HAP-1 (cell line): ENCODE results near the gene IFIT2.
"Not testable (repeated sequence)": the region's sequence is repeated elsewhere in the genome, so short reads cannot be mapped to it uniquely, and the experiment has no call there.

ENCODE experiments used
- DNase-seq, 2 experiments: peaks; one replicate each; pipeline ENCODE4 v3.0.0-alpha.2; 2016 to 2020; ENCODE audit warnings: low spot score in 2 of 2
- H3K27me3 ChIP-seq: fragments of 250-450 bp; sonication (Bioruptor Pico); 2 replicates; pipeline ENCODE4 v1.5.1; 2020; ENCODE audit warnings: low read depth, mild to moderate bottlenecking, moderate library complexity
- H3K36me3 ChIP-seq: fragments of 250-450 bp; sonication (Bioruptor Pico); replicated peaks from 2 replicates; pipeline ENCODE4 v1.5.1; 2020; ENCODE audit warnings: mild to moderate bottlenecking
- H3K4me1 ChIP-seq: fragments of 250-450 bp; sonication (Bioruptor Pico); 2 replicates; pipeline ENCODE4 v1.5.1; 2020; ENCODE audit warnings: mild to moderate bottlenecking
- H3K4me3 ChIP-seq: fragments of 250-450 bp; sonication (Bioruptor Pico); 2 replicates; pipeline ENCODE4 v1.5.1; 2020; ENCODE audit warnings: mild to moderate bottlenecking, moderate library complexity
- H3K9me3 ChIP-seq: fragments of 250-450 bp; sonication (Bioruptor Pico); 2 replicates; pipeline ENCODE4 v1.5.1; 2020; ENCODE audit warnings: mild to moderate bottlenecking, moderate library complexity
- in situ Hi-C: fragments of 300-500 bp; cut with MboI; formaldehyde crosslinking; loops from 3 replicates; pipeline ENCODE4 v1.14.3; 2020; ENCODE audit warnings: low sequenced_read_pairs, inconsistent platforms, mixed read lengths

The IFIT2 gene

GRCh38 chr10:89345367-89346000 is 43.6 kb downstream of the IFIT2 start:
- Histone ChIP-seq H3K27me3 (no peaks in the 10 kb centered on the region), H3K36me3 (no peaks in the 10 kb centered on the region), H3K9me3 (no peaks in the 10 kb centered on the region), H3K4me1 (peaks cover 41% of the 10 kb centered on the region), H3K4me3 (no peak overlapping the region)
- in situ Hi-C loops: no loop called here
- DNase-seq: no peak

- no peaks in the 10 kb centered on the region for H3K36me3 ChIP-seq
These were observed 44.8 kb downstream of the IFIT2 start for GRCh38 chr10:89346405-89347254.

GRCh38 chr10:89347701-89348457 is 46.0 kb downstream of the IFIT2 start:
- Histone ChIP-seq H3K4me3 (no peak overlapping the region), H3K4me1 (peaks cover 48% of the 10 kb centered on the region), H3K27me3 (no peaks in the 10 kb centered on the region), H3K9me3 (no peaks in the 10 kb centered on the region), H3K36me3 (no peaks in the 10 kb centered on the region)
- in situ Hi-C loops: no loop called here
- peak in 1 of 2 experiments; percentile 56 for DNase-seq

More at GRCh38 chr10:89346405-89347254, 44.8 kb downstream of the IFIT2 start:
- H3K4me1 ChIP-seq: peaks cover 51% of the 10 kb centered on the region
- no peaks in the 10 kb centered on the region for H3K27me3 ChIP-seq
- in situ Hi-C loops: no loop called here
- no peaks in the 10 kb centered on the region for H3K9me3 ChIP-seq
- DNase-seq: no peak
- H3K4me3 ChIP-seq: no peak overlapping the region

- Histone ChIP-seq H3K4me1 (peaks cover 48% of the 10 kb centered on the region), H3K36me3 (no peaks in the 10 kb centered on the region), H3K4me3 (no peak overlapping the region), H3K9me3 (no peaks in the 10 kb centered on the region), H3K27me3 (no peaks in the 10 kb centered on the region)
- in situ Hi-C loops: no loop called here
- DNase-seq: peak in 1 of 2 experiments; percentile 37
These were observed 46.6 kb downstream of the IFIT2 start for GRCh38 chr10:89348481-89348880.

- H3K27me3 ChIP-seq: no peaks in the 10 kb centered on the region
- no peaks in the 10 kb centered on the region for H3K36me3 ChIP-seq
- H3K4me1 ChIP-seq: peaks cover 48% of the 10 kb centered on the region
- H3K9me3 ChIP-seq: no peaks in the 10 kb centered on the region
- in situ Hi-C loops: no loop called here
- no peak overlapping the region for H3K4me3 ChIP-seq
- no peak for DNase-seq
These were observed 47.1 kb downstream of the IFIT2 start for GRCh38 chr10:89348975-89349374.

- in situ Hi-C loops: loop anchor here (5.0 to 25.0 kb wide), 2 partner anchors 1493 to 1688 kb away; partner anchors contain the start of gene PAPSS2
- H3K27me3 ChIP-seq, H3K36me3 ChIP-seq, H3K4me3 ChIP-seq, H3K9me3 ChIP-seq, DNase-seq: not testable (repeated sequence)
- peaks cover 48% of the 10 kb centered on the region for H3K4me1 ChIP-seq
These were observed 48.9 kb downstream of the IFIT2 start for GRCh38 chr10:89350631-89351315.

GRCh38 chr10:89351412-89351779 is 49.5 kb downstream of the IFIT2 start:
- in situ Hi-C loops: loop anchor here (5.0 to 25.0 kb wide), 2 partner anchors 1494 to 1689 kb away; partner anchors contain the start of gene PAPSS2
- no peak for DNase-seq
- H3K36me3 ChIP-seq: no peaks in the 10 kb centered on the region
- no peaks in the 10 kb centered on the region for H3K27me3 ChIP-seq
- H3K9me3 ChIP-seq: no peaks in the 10 kb centered on the region
- H3K4me3 ChIP-seq: no peak overlapping the region
- H3K4me1 ChIP-seq: peaks cover 46% of the 10 kb centered on the region

- Histone ChIP-seq H3K27me3 (no peaks in the 10 kb centered on the region), H3K9me3 (no peaks in the 10 kb centered on the region), H3K4me1 (peaks cover 46% of the 10 kb centered on the region), H3K4me3 (no peak overlapping the region), H3K36me3 (no peaks in the 10 kb centered on the region)
- peak in 1 of 2 experiments; percentile 19 for DNase-seq
- in situ Hi-C loops: loop anchor here (5.0 to 25.0 kb wide), 2 partner anchors 1495 to 1690 kb away; partner anchors contain the start of gene PAPSS2
These were observed 50.1 kb downstream of the IFIT2 start for GRCh38 chr10:89351780-89352597.

- Histone ChIP-seq H3K9me3 (no peaks in the 10 kb centered on the region), H3K36me3 (no peaks in the 10 kb centered on the region), H3K27me3 (no peaks in the 10 kb centered on the region), H3K4me3 (no peak overlapping the region), H3K4me1 (peaks cover 46% of the 10 kb centered on the region)
- in situ Hi-C loops: loop anchor here (5.0 to 25.0 kb wide), 2 partner anchors 1496 to 1691 kb away; partner anchors contain the start of gene PAPSS2
- DNase-seq: no peak
These were observed 51.0 kb downstream of the IFIT2 start for GRCh38 chr10:89352802-89353201.

GRCh38 chr10:89355394-89355931 is 53.6 kb downstream of the IFIT2 start:
- in situ Hi-C loops: loop anchor here (25.0 kb wide), 1 partner anchor 1693 kb away; the partner anchor contains the start of gene PAPSS2
- peaks cover 28% of the 10 kb centered on the region for H3K4me1 ChIP-seq
- H3K27me3 ChIP-seq: no peaks in the 10 kb centered on the region
- no peak overlapping the region for H3K4me3 ChIP-seq
- no peaks in the 10 kb centered on the region for H3K9me3 ChIP-seq
- no peak for DNase-seq
- no peaks in the 10 kb centered on the region for H3K36me3 ChIP-seq

GRCh38 chr10:89357096-89357495 is 55.2 kb downstream of the IFIT2 start:
- no peak overlapping the region for H3K4me3 ChIP-seq
- in situ Hi-C loops: loop anchor here (25.0 kb wide), 1 partner anchor 1695 kb away; the partner anchor contains the start of gene PAPSS2
- DNase-seq: no peak
- H3K36me3 ChIP-seq: no peaks in the 10 kb centered on the region
- peaks cover 14% of the 10 kb centered on the region for H3K4me1 ChIP-seq
- H3K9me3 ChIP-seq: no peaks in the 10 kb centered on the region; the same call in 1 of the 2 replicates
- no peaks in the 10 kb centered on the region for H3K27me3 ChIP-seq

GRCh38 chr10:89357975-89358374 is 56.1 kb downstream of the IFIT2 start:
- Histone ChIP-seq H3K27me3 (no peaks in the 10 kb centered on the region), H3K36me3 (no peaks in the 10 kb centered on the region), H3K4me1 (peaks cover 11% of the 10 kb centered on the region), H3K9me3 (no peaks in the 10 kb centered on the region; the same call in 1 of the 2 replicates), H3K4me3 (no peak overlapping the region)
- in situ Hi-C loops: loop anchor here (25.0 kb wide), 1 partner anchor 1696 kb away; the partner anchor contains the start of gene PAPSS2
- DNase-seq: no peak
